Fibroblast of skin of back (primary cell): ENCODE results near the gene PLPP3.

Experiments used
- DNase-seq: peaks from one replicate; pipeline ENCODE4 v3.0.0-alpha.2; 2013

PLPP3 gene

DNA sequence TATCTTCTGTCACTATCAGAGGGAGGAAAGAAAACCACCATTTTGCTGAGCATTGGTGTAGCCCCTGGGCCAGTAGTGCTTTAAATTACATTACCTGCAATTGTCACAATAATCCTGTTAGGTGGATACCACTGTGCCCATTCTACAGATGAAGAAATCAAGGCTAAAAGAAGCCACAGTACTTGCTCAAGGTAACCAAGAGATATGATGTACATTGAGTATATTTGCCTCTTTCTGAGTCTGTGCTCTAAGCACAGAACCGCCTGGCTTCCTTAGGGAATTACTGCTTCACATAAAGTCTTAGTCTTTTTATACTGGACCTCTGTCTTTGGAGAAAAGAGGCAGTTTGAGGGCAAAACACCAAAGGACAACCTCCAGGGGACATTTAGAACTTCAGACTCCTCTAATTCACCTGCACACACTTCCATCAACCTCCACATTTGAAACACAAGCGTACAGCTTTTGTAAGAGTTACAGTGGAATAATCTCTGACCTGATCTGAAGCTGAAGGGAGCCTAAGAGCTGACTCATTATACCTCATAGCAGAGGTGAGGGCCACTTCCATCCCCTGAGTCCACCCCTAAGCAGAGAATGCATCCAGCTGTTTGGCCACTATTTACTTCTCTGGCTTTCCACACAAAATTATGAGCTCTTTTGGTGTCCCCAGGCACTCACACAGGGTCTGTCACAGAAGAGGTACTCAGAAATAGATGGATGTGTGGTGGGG lies 61.8 kb downstream of the PLPP3 start:
- no peak for DNase-seq

- DNase-seq: peak; percentile 30
These were observed 62.7 kb downstream of the PLPP3 start for GRCh38 chr1:56516539-56517252.

- DNase-seq: no peak
These were observed 63.3 kb downstream of the PLPP3 start for GRCh38 chr1:56515898-56516538.

GRCh38 chr1:56512724-56513494 lies 66.5 kb downstream of the PLPP3 start:
- DNase-seq: no peak

DNA sequence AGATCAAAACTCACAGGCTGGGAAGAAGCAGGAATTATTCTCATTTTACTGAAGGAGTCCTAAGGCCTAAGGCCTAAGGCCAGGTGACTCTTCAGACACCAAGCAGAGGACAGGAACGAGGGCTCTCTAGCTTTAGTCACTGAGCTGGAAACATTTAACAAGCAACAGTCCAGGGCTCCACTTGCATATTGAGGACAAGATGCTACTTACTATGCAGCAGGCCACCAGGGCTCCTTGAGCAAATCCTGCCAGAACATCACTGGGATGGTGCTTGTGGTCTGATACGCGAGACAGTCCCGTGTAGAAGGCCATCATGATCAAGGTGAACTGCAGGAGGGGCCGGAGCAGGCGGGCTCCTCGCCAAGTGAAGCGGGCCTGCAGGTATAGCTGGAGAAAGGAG lies 67.6 kb downstream of the PLPP3 start:
- no peak for DNase-seq

DNA sequence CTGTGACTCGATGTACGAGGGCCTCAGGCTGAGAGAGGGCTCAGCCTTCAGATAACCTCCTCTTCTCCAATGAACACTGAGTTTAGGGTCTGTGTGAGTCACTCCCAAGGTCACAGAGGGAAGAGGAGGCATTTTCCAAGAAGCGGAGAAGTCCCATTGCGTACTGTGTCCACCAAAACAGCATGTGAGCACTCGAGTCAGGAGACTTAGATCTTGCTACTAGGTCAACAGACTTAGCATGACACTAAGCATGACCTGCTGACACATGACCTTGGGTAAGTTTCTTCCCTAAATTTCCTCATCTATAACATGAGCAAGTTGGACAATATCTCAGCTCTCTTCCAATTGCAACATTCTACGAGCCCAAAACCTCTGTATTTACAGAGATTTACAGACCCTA lies 68.0 kb downstream of the PLPP3 start:
- DNase-seq: no peak

- no peak for DNase-seq
These were observed 68.7 kb downstream of the PLPP3 start for GRCh38 chr1:56510642-56511021.

DNA sequence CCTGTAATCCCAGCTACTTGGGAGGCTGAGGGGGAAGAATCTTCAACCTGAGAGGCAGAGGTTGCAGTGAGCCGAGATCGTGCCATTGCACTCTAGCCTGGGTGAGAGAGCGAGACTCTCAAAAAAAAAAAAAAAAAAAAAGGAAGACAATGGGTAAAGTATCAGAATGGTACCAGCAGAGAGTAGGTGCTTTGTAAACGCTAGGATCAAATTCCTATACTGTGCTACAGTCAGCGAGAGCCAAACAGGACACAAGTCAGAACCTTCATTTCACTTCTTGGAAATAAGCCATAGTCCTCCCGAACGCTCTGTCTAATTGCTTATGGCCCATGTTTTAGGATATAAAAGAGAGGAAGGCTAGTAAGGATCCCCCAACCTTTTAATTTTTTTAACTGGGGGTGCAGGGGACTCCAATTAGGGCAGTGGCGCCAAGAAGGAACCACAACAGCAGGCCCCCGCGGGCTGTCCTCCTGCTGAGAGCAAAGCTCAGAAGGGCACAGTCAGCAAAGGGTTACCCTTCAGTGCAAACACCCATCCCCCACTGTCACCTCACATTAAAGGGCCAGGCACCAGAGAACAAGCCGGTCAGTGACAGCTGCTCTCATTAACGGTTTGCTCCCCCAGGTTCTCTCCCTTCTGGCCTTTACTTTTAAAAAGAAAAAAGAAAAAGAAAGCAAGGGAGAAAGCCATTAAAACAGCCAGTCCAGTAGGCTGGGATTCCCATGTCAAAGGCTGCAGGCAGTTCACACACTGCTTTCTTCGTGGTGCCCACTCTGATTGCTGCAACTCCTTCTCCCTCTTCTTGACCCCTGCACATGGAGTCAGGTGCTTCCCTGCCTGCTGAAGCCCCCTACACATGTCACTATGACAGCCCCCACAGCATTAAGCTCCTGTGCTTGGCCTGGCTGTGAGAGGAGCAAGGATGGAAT lies 69.4 kb downstream of the PLPP3 start:
- no peak for DNase-seq

- no peak for DNase-seq
These were observed 70.8 kb downstream of the PLPP3 start for GRCh38 chr1:56508523-56508983.

- no peak for DNase-seq
These were observed 71.3 kb downstream of the PLPP3 start for GRCh38 chr1:56507925-56508522.

GRCh38 chr1:56506951-56507491 lies 72.3 kb downstream of the PLPP3 start:
- DNase-seq: no peak

DNA sequence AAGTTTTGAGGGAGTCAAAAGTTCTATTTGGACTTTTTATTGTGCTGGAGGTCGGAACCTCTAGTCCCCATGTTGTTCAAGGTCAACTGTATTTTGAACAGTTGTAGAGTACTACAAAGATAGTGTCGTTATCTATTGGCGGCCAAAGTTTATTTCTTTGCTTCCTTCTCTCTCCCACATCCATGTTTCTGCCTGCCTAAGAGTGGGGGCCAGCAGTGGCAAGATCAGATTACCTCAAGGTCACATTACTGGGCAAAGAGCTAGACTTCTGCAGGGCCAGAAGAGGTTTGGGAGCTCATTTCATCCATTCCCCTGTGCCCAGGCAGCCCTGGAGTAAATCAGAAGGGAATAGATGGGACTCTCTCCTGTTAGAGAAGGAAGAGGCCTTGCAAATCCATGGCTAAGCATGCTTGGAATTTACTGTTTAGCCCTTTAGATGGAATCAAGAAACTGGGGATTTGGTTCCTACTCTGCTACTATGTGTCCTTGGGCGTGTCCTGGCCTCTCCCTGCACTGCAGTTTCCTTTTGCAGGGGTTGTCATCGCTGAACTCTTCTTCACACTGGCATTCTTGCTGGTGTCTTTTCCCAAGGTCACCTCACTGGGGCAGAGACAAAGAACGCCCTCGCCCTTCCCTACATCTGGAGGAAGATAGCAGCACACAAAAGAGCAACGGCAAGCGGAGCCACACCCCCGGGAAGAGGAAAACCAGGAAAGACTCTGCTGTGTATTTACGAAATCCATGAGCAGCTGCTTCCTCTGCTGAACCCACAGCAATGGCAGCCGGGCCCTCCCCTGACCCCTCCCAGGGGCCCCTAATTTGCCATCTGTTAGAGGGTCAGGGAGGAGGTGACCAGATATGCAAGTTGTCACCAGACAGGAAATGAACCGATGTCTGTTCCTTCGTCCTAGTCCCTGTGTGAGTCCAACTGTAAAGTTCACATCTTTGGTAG lies 73.3 kb downstream of the PLPP3 start:
- DNase-seq: no peak

- peak; percentile 52 for DNase-seq
These were observed 76.6 kb downstream of the PLPP3 start for GRCh38 chr1:56502700-56503245.

DNA sequence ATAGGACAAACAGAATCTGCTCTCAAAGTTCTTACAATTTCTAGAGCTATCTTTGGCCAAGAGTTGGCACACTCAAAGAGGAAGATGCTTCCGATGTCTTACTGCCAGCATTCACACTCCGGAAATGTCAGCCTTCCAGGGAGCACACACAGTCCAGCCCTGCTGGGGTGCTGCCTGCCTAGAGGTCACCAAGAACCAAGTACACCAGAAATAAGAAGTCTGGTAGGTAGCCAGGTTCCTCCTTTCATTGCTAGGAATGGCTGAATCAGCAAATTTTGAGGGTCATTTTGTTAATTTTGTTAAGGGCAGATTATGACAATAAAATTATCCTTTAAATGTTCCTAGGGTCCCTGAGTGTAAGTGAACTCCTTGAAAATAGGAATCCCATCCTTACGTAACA lies 77.5 kb downstream of the PLPP3 start:
- no peak for DNase-seq

DNA sequence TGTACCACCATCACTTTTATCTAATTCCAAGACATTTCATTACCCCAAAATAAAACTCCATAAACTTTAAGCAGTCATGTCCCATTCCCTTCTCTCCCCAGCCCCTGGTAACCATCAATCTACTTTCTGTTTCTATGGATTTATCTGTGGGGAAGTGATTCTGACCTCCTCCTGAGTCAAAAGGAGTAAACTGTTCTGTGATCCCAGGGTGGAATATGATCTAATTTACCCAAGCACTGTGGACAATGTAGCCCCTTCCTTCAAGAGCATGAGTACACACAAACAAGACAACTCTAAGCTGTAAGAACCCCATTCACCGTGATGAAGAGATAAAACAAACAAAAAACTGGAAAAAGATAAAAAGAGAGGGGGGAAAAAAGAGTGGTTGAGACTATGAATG lies 77.9 kb downstream of the PLPP3 start:
- DNase-seq: no peak

GRCh38 chr1:56496821-56497772 lies 82.3 kb downstream of the PLPP3 start:
- no peak for DNase-seq

- DNase-seq: no peak
These were observed 83.2 kb downstream of the PLPP3 start for GRCh38 chr1:56496158-56496557.

DNA sequence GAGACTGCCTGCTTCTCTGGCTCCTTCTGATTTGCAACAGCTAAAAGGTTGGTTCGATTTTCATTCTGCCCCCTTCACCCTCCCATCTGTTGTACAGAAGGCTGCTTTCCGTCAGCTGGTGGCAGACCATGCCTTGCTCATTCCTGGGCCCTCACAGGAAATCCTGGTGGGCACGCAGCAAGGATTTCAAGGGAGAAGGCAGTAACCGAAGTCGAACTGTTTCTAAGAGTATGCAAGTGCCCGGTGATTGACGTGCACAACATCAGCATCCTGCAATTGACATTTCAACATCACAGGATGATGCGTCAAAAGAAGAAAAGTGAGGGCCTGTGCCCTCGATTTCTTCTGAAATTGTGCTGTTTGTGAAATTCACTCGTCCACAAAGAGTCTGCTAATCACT lies 83.8 kb downstream of the PLPP3 start:
- no peak for DNase-seq
